RWPE1 (cell line): ENCODE results near the gene CCNL1.

Source experiments
- CTCF ChIA-PET: fragments of 350-600 bp; sonication (Branson Sonifier 250); formaldehyde crosslinking; extraction: SDS; loops from one replicate; lab custom pipeline; 2021; lab: Yijun Ruan, JAX
- POLR2A ChIA-PET: fragments of 400-600 bp; formaldehyde crosslinking; extraction: SDS; loops from one replicate; lab custom pipeline; 2020; ENCODE audit warnings: antibody characterized with exemption; ENCODE audit not compliant: low non-redundant PET; lab: Yijun Ruan, JAX
- DNase-seq: peaks from one replicate; pipeline ENCODE4 v3.0.0; 2012; ENCODE audit warnings: low spot score
- H3K27ac ChIP-seq: fragments of 450-650 bp; 2 replicates; pipeline ENCODE4 v1.5.1; 2017
- TF ChIP-seq, protein P1 (sequence below): fragments of 450-650 bp; conservative IDR thresholded peaks from 2 replicates; pipeline ENCODE4 v1.5.1; 2017; ENCODE audit warnings: low read depth, mild to moderate bottlenecking

CCNL1 gene

DNA sequence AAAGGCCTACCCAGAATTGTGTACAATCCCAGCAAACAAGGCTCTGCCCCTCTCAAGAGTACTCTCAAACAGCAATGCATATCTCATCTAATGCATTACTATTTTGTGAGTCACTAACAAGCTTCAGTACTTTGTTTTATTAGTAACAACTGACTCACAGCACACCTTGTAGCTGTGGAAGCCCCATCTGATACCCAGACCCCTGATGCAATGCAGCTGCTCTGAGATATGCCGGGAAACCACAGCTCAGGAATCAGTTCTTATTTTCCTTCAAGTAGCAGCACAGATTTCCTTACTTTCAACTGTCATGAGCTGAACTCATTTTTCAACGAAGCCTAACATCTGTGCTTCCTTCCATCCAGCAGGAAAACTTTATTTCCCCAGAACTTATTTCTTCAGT, 37.8 kb downstream of the CCNL1 start:
- no peak overlapping the region for H3K27ac ChIP-seq
- TF ChIP-seq, protein P1, sequence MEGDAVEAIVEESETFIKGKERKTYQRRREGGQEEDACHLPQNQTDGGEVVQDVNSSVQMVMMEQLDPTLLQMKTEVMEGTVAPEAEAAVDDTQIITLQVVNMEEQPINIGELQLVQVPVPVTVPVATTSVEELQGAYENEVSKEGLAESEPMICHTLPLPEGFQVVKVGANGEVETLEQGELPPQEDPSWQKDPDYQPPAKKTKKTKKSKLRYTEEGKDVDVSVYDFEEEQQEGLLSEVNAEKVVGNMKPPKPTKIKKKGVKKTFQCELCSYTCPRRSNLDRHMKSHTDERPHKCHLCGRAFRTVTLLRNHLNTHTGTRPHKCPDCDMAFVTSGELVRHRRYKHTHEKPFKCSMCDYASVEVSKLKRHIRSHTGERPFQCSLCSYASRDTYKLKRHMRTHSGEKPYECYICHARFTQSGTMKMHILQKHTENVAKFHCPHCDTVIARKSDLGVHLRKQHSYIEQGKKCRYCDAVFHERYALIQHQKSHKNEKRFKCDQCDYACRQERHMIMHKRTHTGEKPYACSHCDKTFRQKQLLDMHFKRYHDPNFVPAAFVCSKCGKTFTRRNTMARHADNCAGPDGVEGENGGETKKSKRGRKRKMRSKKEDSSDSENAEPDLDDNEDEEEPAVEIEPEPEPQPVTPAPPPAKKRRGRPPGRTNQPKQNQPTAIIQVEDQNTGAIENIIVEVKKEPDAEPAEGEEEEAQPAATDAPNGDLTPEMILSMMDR: no peak
- POLR2A ChIA-PET: no interaction called here
- DNase-seq: peak; percentile 93
- CTCF ChIA-PET: no interaction called here

DNA sequence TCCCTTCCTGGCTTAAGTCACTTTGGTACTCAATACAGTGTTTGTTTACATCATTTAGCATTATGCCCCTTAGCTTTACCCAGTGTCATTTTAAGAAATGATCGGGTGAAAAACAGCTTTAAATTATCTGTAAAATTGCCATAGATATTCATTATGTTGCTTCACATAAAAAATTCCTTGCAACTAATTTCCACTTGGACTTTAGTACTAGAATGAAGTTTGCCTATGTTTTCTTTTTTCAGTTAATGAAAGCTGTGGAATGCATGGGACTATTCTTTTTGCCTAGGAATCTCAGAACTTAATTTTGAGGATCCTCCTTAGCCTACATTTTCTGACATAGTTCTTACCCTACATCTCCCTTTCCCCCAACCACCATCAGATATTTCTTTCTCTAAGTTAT, 38.4 kb downstream of the CCNL1 start:
- ChIA-PET CTCF (interaction anchor here (0.6 kb wide), 1 partner anchor 612 kb away, joined by 3 read pairs; no protein-coding TSS in a partner anchor), POLR2A (no interaction called here)
- no peak for DNase-seq
- TF ChIP-seq, protein P1: no peak
- no peak overlapping the region for H3K27ac ChIP-seq

DNA sequence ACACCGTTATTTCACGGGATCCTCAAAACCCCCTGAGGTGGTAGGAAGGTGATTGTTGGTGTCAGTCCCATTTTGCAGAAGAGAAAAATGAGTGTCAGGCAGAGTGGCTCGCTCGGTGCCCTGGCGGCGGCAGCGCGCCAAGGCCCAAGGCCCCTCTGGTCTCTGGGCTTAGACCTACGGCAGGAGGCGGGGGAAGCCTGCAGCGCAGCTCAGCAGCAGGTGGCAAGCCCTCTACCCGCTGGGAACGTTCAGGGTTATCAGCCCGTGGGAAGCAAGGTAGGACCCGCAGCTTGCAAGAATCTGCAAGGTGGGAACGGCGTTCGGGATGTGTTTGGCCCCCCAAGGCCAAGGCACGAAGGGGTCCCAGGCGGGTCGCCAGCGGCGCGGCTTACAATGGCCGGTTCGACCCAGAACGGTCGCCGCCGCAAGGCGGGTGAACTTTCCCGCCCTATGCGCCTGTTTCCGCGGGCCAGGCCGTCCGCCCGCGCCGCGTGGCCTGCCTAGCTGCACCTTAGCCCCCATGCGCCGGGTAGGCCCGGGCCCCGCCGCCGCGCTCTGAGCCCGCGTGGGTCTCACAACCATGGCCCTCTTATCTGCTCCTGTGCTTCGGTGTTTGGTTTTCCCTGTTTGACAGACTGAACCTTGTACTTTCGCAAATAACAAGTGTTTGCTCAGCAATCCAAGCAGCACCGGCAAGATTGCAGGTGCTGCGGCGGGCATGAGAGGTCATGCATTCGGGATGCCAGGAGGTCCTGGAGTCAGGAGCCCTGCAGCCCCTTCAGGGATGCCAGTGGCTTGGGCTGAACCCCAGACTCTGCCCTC, 39.7 kb downstream of the CCNL1 start:
- POLR2A ChIA-PET: no interaction called here

GRCh38 chr3:157119369-157119951, 40.5 kb downstream of the CCNL1 start:
- DNase-seq: no peak
- TF ChIP-seq, protein P1: no peak
- H3K27ac ChIP-seq: no peak overlapping the region
- ChIA-PET CTCF (no interaction called here), POLR2A (no interaction called here)

More for the DNA sequence above, 39.7 kb downstream of the CCNL1 start:
- no peak for DNase-seq
- CTCF ChIA-PET: no interaction called here
- TF ChIP-seq, protein P1: no peak
- H3K27ac ChIP-seq: no peak overlapping the region

GRCh38 chr3:157117875-157118654, 41.9 kb downstream of the CCNL1 start:
- CTCF ChIA-PET: interaction anchor here (1.9 kb wide), 1 partner anchor 19 kb away, joined by 7 read pairs; no protein-coding TSS in a partner anchor
- no peak for DNase-seq
- POLR2A ChIA-PET: no interaction called here
- TF ChIP-seq, protein P1: no peak
- H3K27ac ChIP-seq: no peak overlapping the region

DNA sequence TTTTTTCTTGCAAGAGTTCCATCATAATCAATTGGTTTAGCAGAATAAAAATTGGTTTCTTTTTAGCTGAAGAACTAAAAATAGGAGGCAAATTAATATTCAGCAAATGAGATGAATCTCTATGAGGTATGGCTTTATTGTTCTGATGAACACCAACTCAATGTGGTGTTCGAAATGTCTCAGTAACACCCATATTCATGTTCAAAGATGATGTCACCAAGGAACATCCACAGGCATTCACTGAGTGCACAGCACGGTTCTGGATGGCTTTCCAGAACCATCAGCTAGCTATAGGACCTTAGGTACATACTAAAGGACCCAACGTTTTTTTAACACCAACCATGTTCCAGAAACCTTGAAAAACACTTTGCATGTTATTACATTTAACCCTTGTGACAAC, 42.7 kb downstream of the CCNL1 start:
- ChIA-PET POLR2A (no interaction called here), CTCF (interaction anchor here (0.6 to 1.9 kb wide), 3 partner anchors 12 to 61 kb away, joined by 3 to 7 read pairs (median 3); no protein-coding TSS in a partner anchor)
- no peak for DNase-seq
- H3K27ac ChIP-seq: no peak overlapping the region
- TF ChIP-seq, protein P1: no peak
